Gastrocnemius medialis (tissue), 4 donors: ENCODE results near the gene AKAP12. TPM values are rescaled to one million over a fixed set of nuclear protein-coding genes. Genes with fewer than 3 reads are reported as not detected.

Source experiments
- ATAC-seq, 2 donors: fragments of 150-250 bp; one replicate each; pipeline ENCODE4 v1.9.1; 2016
- DNase-seq, 2 donors: peaks; one replicate each; pipeline ENCODE4 v3.0.0-alpha.2; 2019
- H3K27ac ChIP-seq, 4 donors: fragments of 200-600 bp; sonication (generic); 1 replicate in 1 of 4; 2 replicates in 3 of 4; pipeline ENCODE4 v1.5.1; 2016 to 2018; ENCODE audit warnings: mild to moderate bottlenecking in 2 of 4, moderate library complexity in 1 of 4
- H3K27me3 ChIP-seq, 3 donors: fragments of 200-600 bp; sonication (generic) in 2 of 3; 1 replicate in 1 of 3; 2 replicates in 2 of 3; pipeline versions ENCODE4 v1.5.1 to v1.6.0; 2016 to 2019; ENCODE audit warnings: mild to moderate bottlenecking in 1 of 3, moderate library complexity in 1 of 3
- H3K36me3 ChIP-seq, 2 donors: fragments of 200-600 bp; sonication (generic) in 1 of 2; one replicate each; pipeline ENCODE4 v1.5.1; 2017 to 2018
- H3K4me1 ChIP-seq, 2 donors: fragments of 200-600 bp; sonication (generic) in 1 of 2; one replicate each; pipeline ENCODE4 v1.5.1; 2016 to 2017; ENCODE audit warnings: mild to moderate bottlenecking in 2 of 2
- H3K4me3 ChIP-seq, 4 donors: fragments of 200-600 bp; sonication (generic) in 3 of 4; 1 replicate in 1 of 4; 2 replicates in 3 of 4; pipeline ENCODE4 v1.5.1; 2016 to 2019; ENCODE audit warnings: mild to moderate bottlenecking in 2 of 4
- H3K9me3 ChIP-seq, 3 donors: fragments of 200-600 bp; sonication (generic) in 2 of 3; 1 replicate in 1 of 3; 2 replicates in 2 of 3; pipeline ENCODE4 v1.5.1; 2016 to 2019
- POLR2A ChIP-seq, 2 donors: fragments of 450-650 bp; IDR thresholded peaks; one replicate each; pipeline ENCODE4 v1.6.1; 2017; ENCODE audit warnings: antibody characterized with exemption in 2 of 2, mild to moderate bottlenecking in 2 of 2, moderate library complexity in 2 of 2
- in situ Hi-C, 4 donors: fragments of 200-750 bp; cut with MboI; loops; one replicate each; pipeline versions ENCODE4 v1.15.0 to v1.8.0; 2017; ENCODE audit warnings: low sequenced_read_pairs in 4 of 4
- intact Hi-C: fragments of 100-400 bp; cut with DNase I; formaldehyde crosslinking; loops from one replicate; pipeline ENCODE4 v1.15.1; 2023; ENCODE audit warnings: low total_unique reads
- total RNA-seq, 4 donors: library from RNA; depleted of rRNA; stranded (reverse); fragments of >200 nt; gene quantifications; one replicate each; pipeline versions ENCODE4 v1.1.0 to v1.2.3, GENCODE V29; 2016
- TF ChIP-seq, protein P1 (sequence below), 5 experiments: fragments of 450-650 bp in 3 of 5; fragments of 200-600 bp in 2 of 5; sonication (generic) in 2 of 5; IDR thresholded peaks in 4 of 5; conservative IDR thresholded peaks in 1 of 5; 1 replicate in 4 of 5; 2 replicates in 1 of 5; pipeline ENCODE4 v1.5.1; 2016 to 2019; ENCODE audit warnings: antibody characterized with exemption in 5 of 5, mild to moderate bottlenecking in 3 of 5, moderate library complexity in 3 of 5

The AKAP12 gene
- total RNA-seq, 4 donors from 2014 or later = 6.4 to 17.3 (median 9.8) TPM

DNA sequence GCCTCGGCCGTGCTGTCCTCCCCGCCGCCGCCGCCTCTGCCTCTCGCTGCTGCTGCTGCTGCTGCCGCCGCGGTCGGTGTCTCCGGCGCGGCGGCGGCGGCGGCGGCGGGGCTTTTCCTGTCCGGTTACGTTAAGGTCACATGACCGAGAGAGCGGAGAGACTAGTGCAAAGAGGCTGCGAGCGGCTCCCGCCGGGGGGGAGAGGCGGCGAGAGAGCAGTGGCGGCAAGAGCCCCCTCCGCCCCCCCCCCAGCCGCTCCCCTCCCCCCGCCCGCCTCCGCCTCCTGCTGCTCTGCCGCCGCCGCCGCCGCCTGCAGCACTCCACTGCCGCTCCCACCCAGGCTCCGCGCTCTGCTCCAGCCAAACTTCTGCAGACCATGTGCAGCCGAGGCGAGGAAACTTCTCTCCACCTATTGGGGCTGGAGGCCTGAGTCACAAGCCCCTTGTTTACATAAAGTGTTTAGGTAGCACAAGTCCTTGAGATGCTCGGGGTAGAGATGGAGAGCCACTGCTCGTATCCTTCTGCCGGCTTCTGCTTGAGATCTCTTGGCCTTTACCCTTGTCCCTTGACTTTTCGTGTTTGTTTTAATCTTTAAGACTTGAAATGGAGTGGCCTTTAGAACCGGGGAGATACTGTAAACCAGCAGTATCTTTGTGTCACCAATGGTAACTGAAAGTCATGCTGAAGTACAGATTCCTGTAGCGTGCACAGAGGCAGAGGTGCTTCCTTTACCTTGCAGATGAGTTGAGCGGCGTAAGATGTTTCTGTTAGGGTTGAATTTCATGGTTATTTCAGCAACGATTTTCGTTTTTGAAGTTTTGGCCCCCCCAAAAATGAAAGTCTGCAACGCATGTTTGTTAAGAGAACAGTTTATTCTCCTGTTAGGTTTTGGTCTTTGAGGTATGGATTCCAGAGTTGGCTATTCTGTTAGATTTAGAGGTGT is 152.0 kb downstream of the AKAP12 start, which contains the start of gene ZBTB2:
Gene ZBTB2, minus strand, starts transcription at position 89 of the 943 bp plus-strand sequence. CDS start 17,922 bp downstream, outside the sequence.
- in situ Hi-C loops (loop anchor here in 3 of 4 donors (5.0 to 10.0 kb wide), 2 partner anchors 53 to 61 kb away; partner anchors contain the start of gene RMND1 (in 2 of the 3)), intact Hi-C loops (loop anchor here (5.0 to 10.0 kb wide), 3 partner anchors 1497 to 1744 kb away; partner anchors contain the start of genes FBXO5, KATNA1 and RAET1E)
- TF ChIP-seq, protein P1, sequence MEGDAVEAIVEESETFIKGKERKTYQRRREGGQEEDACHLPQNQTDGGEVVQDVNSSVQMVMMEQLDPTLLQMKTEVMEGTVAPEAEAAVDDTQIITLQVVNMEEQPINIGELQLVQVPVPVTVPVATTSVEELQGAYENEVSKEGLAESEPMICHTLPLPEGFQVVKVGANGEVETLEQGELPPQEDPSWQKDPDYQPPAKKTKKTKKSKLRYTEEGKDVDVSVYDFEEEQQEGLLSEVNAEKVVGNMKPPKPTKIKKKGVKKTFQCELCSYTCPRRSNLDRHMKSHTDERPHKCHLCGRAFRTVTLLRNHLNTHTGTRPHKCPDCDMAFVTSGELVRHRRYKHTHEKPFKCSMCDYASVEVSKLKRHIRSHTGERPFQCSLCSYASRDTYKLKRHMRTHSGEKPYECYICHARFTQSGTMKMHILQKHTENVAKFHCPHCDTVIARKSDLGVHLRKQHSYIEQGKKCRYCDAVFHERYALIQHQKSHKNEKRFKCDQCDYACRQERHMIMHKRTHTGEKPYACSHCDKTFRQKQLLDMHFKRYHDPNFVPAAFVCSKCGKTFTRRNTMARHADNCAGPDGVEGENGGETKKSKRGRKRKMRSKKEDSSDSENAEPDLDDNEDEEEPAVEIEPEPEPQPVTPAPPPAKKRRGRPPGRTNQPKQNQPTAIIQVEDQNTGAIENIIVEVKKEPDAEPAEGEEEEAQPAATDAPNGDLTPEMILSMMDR (IDR thresholded peaks at IDR 0.05 in 4 of 5, conservative IDR thresholded peaks at IDR 0.05 in 1 of 5) = no peak
- peak; percentile 52 to 54 for TF ChIP-seq POLR2A (IDR thresholded peaks at IDR 0.05)
- Histone ChIP-seq H3K4me1 (peaks cover 53 to 57% of the 10 kb centered on the region in 2 donors), H3K27ac (peak within 1 kb of the TSS; percentile 94 to 100 (median 99)), H3K27me3 (no peaks in the 10 kb centered on the region), H3K9me3 (no peaks in the 10 kb centered on the region), H3K4me3 (peak within 1 kb of the TSS; percentile 81 to 96 (median 91)), H3K36me3 (no peaks in the 10 kb centered on the region)
- ATAC-seq = peak; percentile 43
- DNase-seq = peak; percentile 66 to 83

DNA sequence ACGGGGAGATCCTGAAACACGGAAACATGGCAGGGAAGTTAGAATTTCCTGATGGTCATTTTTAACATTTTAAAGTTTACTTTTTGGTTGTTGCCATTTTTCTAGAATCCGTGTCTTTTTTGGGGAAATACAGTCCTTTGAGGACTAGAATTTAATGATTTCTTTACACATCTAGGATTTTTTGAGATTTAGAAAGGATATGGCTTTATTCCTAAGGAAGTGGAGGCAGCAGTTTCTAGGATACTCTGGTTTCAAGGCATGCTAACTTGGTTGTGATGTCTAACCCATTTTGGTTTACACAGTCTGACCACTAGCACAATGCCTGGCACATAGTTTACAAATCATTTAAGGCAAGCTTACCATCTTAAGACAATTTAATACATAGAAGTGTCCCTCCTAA is 152.7 kb downstream of the AKAP12 start:
- Histone ChIP-seq H3K36me3 (no peaks in the 10 kb centered on the region), H3K27ac (peak overlapping the region; percentile 94 to 100 (median 99)), H3K4me1 (peaks cover 52 to 58% of the 10 kb centered on the region in 2 donors), H3K27me3 (no peaks in the 10 kb centered on the region), H3K9me3 (no peaks in the 10 kb centered on the region), H3K4me3 (peak overlapping the region; percentile 81 to 96 (median 91))
- intact Hi-C loops = loop anchor here (5.0 to 10.0 kb wide), 3 partner anchors 1498 to 1745 kb away; partner anchors contain the start of genes FBXO5, KATNA1 and RAET1E
- in situ Hi-C loops = loop anchor here in 3 of 4 donors (5.0 to 10.0 kb wide), 2 partner anchors 52 to 60 kb away; partner anchors contain the start of gene RMND1 (in 2 of the 3)
- no peak for ATAC-seq
- no peak for DNase-seq
- TF ChIP-seq, protein P1 (IDR thresholded peaks at IDR 0.05 in 4 of 5, conservative IDR thresholded peaks at IDR 0.05 in 1 of 5) = no peak
- no peak for TF ChIP-seq POLR2A (IDR thresholded peaks at IDR 0.05)

DNA sequence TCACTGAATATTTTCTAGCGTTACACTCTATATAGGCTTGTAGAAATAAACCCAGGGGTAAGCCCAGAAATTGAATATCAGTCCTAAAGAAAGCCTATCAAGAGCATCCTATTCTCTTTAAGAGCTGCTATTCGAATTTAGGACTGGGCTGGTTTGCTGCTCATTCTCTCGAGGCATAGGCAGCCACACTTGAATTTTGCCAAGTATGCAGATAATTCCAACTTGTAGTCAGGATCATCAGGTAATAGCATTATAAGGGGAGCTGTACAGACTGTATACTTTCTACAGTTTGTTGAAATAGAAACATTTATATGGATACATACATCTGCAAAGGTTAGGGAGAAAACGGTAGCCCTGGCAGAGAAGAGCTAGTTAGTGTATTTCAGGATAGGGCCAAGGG is 153.6 kb downstream of the AKAP12 start:
- Histone ChIP-seq H3K4me1 (peaks cover 42 to 51% of the 10 kb centered on the region in 2 donors), H3K9me3 (no peaks in the 10 kb centered on the region), H3K4me3 (no peak overlapping the region), H3K27ac (peak overlapping the region; percentile 8 to 100 (median 96)), H3K27me3 (no peaks in the 10 kb centered on the region), H3K36me3 (no peaks in the 10 kb centered on the region)
- TF ChIP-seq, protein P1 (IDR thresholded peaks at IDR 0.05 in 4 of 5, conservative IDR thresholded peaks at IDR 0.05 in 1 of 5) = no peak
- TF ChIP-seq POLR2A (IDR thresholded peaks at IDR 0.05) = no peak
- in situ Hi-C loops (loop anchor here in 3 of 4 donors (5.0 to 10.0 kb wide), 2 partner anchors 51 to 59 kb away; partner anchors contain the start of gene RMND1 (in 2 of the 3)), intact Hi-C loops (loop anchor here (5.0 to 10.0 kb wide), 3 partner anchors 1499 to 1746 kb away; partner anchors contain the start of genes FBXO5, KATNA1 and RAET1E)
- ATAC-seq (no peak), DNase-seq (no peak)

DNA sequence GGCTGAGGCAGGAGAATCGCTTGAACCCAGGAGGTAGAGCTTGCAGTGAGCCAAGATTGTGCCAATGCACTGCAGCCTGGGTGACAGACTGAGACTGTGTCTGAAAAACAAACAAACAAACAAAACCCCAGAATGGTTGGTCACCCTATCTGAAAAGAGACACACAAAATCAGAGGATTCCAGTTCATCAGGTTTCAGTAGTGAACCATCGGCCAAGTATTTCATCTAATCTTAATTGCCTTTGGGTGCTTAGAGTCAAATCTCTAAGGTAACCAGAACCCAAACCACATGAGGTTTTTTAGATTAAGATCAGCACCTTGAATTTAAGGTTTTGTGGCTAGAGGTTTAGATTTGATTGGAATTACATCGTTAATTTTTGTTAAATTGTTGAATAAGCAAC is 159.9 kb downstream of the AKAP12 start:
- no peak overlapping the region for H3K27ac ChIP-seq
- H3K9me3 ChIP-seq = no peaks in the 10 kb centered on the region
- intact Hi-C loops (loop anchor here (10.0 kb wide), 1 partner anchor 1505 kb away; the partner anchor contains the start of gene RAET1E), in situ Hi-C loops (loop anchor here in 2 of 4 donors (10.0 kb wide), 2 partner anchors 45 to 75 kb away; no protein-coding TSS in a partner anchor)
- peaks cover 7 to 23% of the 10 kb centered on the region in 2 donors for H3K4me1 ChIP-seq
- TF ChIP-seq, protein P1 (IDR thresholded peaks at IDR 0.05 in 4 of 5, conservative IDR thresholded peaks at IDR 0.05 in 1 of 5) = no peak
- TF ChIP-seq POLR2A (IDR thresholded peaks at IDR 0.05) = no peak
- no peaks in the 10 kb centered on the region for H3K27me3 ChIP-seq
- H3K36me3 ChIP-seq = peaks cover 0 to 2% of the 10 kb centered on the region in 2 donors
- ATAC-seq (no peak), DNase-seq (no peak)
- no peak overlapping the region for H3K4me3 ChIP-seq
